Transverse colon (tissue), 4 donors: ENCODE results near the gene SYT13. TPM values are rescaled to one million over a fixed set of nuclear protein-coding genes. Genes with fewer than 3 reads are reported as not detected.

Experiments
- DNase-seq: peaks from one replicate; pipeline ENCODE4 v3.0.0-alpha.2; 2019
- H3K27ac ChIP-seq, 4 donors: fragments of 200-600 bp; sonication (generic); 2 replicates each; pipeline ENCODE4 v1.5.1; 2016 to 2018; ENCODE audit warnings: inconsistent platforms in 4 of 4
- H3K27me3 ChIP-seq: fragments of 200-600 bp; sonication (generic); 2 replicates; pipeline ENCODE4 v1.5.1; 2017; ENCODE audit warnings: inconsistent platforms
- H3K36me3 ChIP-seq, 4 donors: fragments of 200-600 bp; sonication (generic); 2 replicates each; pipeline ENCODE4 v1.5.1; 2017 to 2019; ENCODE audit warnings: inconsistent platforms in 4 of 4
- H3K4me1 ChIP-seq, 4 donors: fragments of 200-600 bp; sonication (generic); 2 replicates each; pipeline ENCODE4 v1.5.1; 2017 to 2020; ENCODE audit warnings: inconsistent platforms in 4 of 4
- H3K4me3 ChIP-seq, 4 donors: fragments of 200-600 bp; sonication (generic); 1 replicate in 1 of 4; 2 replicates in 3 of 4; pipeline versions ENCODE4 v1.5.1 to v1.6.1; 2017 to 2019; ENCODE audit warnings: inconsistent platforms in 4 of 4
- H3K9me3 ChIP-seq, 2 donors: fragments of 200-600 bp; sonication (generic); 2 replicates each; pipeline ENCODE4 v1.5.1; 2017 to 2019; ENCODE audit warnings: inconsistent platforms in 2 of 2
- EP300 ChIP-seq: sonication (generic); formaldehyde crosslinking; IDR thresholded peaks from one replicate; pipeline ENCODE4 v1.6.1; 2017; ENCODE audit warnings: antibody characterized with exemption, low read depth
- POLR2A ChIP-seq: fragments of 450-650 bp; IDR thresholded peaks from one replicate; pipeline ENCODE4 v1.6.1; 2016; ENCODE audit warnings: antibody characterized with exemption, mild to moderate bottlenecking, moderate library complexity
- POLR2AphosphoS5 ChIP-seq, 3 donors: sonication (generic); formaldehyde crosslinking; IDR thresholded peaks; one replicate each; pipeline ENCODE4 v1.6.1; 2016; ENCODE audit warnings: antibody characterized with exemption in 3 of 3
- WGBS, 2 donors: methylation state at CpG; one replicate each; pipeline ENCODE4 v1.1.5; 2018; ENCODE audit warnings: low coverage in 1 of 2; 5-methylcytosine and 5-hydroxymethylcytosine counted together
- in situ Hi-C, 4 donors: fragments of 200-750 bp; cut with MboI; loops; one replicate each; pipeline versions ENCODE4 v1.15.0 to v1.15.1; 2017; ENCODE audit warnings: low sequenced_read_pairs in 3 of 4, low pct_ligation_motif_present in 1 of 4, low pct_unique_long_range_greater_than_20kb in 1 of 4
- intact Hi-C: fragments of 100-400 bp; cut with DNase I; formaldehyde crosslinking; loops from one replicate; pipeline ENCODE4 v1.15.1; 2023; ENCODE audit warnings: low total_unique reads
- total RNA-seq, 4 donors: library from RNA; depleted of rRNA; stranded (reverse); fragments of >200 nt; gene quantifications; one replicate each; pipeline ENCODE4 v1.1.0, GENCODE V29; 2016
- TF ChIP-seq, protein P1 (sequence below), 5 experiments: fragments of 200-600 bp in 3 of 5; fragments of 450-650 bp in 2 of 5; sonication (generic) in 3 of 5; IDR thresholded peaks; 1 replicate in 2 of 5; 2 replicates in 3 of 5; pipeline ENCODE4 v1.5.1; 2016 to 2017; ENCODE audit warnings: antibody characterized with exemption in 5 of 5, inconsistent platforms in 3 of 5, mild to moderate bottlenecking in 2 of 5, moderate library complexity in 1 of 5

Gene SYT13
- total RNA-seq, 4 donors from 2014 or later: 10.5 to 28.6 (median 23.4) TPM

DNA sequence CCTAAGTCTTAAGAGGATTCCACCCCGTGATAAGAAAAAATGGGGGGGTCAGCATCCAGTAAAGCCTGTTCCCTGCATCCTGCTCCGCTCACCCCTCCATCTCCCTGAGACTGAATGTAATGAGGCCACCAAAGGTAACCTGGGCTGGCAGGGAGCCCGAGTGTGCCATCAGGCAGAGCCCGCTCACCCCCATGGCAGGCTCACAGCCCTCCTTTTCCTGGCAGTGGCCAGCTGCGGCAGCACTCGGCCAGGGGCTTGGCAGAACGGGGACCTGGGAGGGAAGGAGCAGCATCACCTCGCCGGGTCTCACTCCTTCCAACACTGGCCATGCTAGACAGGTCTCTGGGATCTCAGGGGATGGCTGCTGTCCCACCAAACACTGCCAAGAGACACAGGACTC is 75.3 kb downstream of the SYT13 start:
- Histone ChIP-seq H3K4me1 (peaks cover 25 to 35% (median 33%) of the 10 kb centered on the region in 4 donors), H3K27me3 (no peaks in the 10 kb centered on the region), H3K9me3 (no peaks in the 10 kb centered on the region), H3K36me3 (no peaks in the 10 kb centered on the region), H3K4me3 (no peak overlapping the region), H3K27ac (peak overlapping the region; percentile 81 to 93 (median 84))
- in situ Hi-C loops (no loop called here), intact Hi-C loops (no loop called here)
- WGBS, 2 donors: 93 to 94% methylated on average over 2 to 8 of the region's 9 CpGs
- no peak for DNase-seq
- no peak for TF ChIP-seq POLR2A
- no peak for TF ChIP-seq EP300
- no peak for TF ChIP-seq POLR2AphosphoS5 (IDR thresholded peaks at IDR 0.05)
- TF ChIP-seq, protein P1, sequence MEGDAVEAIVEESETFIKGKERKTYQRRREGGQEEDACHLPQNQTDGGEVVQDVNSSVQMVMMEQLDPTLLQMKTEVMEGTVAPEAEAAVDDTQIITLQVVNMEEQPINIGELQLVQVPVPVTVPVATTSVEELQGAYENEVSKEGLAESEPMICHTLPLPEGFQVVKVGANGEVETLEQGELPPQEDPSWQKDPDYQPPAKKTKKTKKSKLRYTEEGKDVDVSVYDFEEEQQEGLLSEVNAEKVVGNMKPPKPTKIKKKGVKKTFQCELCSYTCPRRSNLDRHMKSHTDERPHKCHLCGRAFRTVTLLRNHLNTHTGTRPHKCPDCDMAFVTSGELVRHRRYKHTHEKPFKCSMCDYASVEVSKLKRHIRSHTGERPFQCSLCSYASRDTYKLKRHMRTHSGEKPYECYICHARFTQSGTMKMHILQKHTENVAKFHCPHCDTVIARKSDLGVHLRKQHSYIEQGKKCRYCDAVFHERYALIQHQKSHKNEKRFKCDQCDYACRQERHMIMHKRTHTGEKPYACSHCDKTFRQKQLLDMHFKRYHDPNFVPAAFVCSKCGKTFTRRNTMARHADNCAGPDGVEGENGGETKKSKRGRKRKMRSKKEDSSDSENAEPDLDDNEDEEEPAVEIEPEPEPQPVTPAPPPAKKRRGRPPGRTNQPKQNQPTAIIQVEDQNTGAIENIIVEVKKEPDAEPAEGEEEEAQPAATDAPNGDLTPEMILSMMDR (IDR thresholded peaks at IDR 0.05): no peak

DNA sequence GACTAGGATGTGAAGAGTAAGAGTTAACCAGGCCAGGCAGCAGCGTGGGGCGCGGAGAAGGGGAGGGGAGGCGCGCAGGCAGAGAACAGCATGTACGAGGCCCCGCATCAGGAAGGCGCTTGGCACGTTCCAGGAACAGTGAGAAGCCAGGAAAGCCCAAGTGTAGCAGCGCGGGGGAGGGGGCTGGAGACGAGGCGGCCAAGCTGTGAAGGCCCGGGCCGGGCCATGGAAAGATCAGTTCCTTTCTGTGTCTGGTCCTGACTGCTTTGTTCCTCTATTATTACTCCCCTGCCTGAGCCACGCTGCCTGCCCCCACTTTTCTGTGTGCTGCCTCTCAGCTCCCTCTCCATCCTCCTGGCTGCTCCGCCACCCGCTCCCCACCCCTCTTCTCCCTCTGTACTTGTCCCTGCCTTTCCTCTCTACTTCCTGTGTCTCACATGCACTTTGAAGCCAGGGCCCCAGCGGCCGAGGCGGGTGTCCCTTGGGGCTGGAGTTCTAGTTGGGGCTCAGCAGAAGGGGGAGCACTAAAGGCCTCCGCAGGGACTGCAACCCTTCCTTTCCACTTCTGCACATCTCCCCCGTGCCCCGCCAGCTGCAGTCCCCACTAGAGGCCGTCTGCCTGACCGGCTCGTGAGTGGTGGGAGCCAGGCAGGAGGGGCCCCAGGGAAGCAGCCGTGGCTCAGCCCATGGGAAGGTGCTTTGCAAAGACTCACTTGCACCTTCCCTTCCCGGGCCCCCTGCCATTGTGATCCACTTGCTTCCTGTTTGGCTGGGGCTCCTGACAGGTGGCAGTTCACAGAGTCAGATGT is 76.0 kb downstream of the SYT13 start:
- H3K4me3 ChIP-seq: no peak overlapping the region
- H3K27me3 ChIP-seq: no peaks in the 10 kb centered on the region
- TF ChIP-seq, protein P1 (IDR thresholded peaks at IDR 0.05): no peak
- TF ChIP-seq POLR2A: peak; percentile 18
- peak; percentile 90 for TF ChIP-seq EP300
- peak; percentile 39 to 71 (median 58) for TF ChIP-seq POLR2AphosphoS5 (IDR thresholded peaks at IDR 0.05)
- in situ Hi-C loops (no loop called here), intact Hi-C loops (no loop called here)
- 45 to 50% methylated on average over 9 to 29 of the region's 29 CpGs for WGBS, 2 donors
- peak; percentile 72 for DNase-seq
- H3K27ac ChIP-seq: peak overlapping the region; percentile 81 to 93 (median 84)
- peaks cover 25 to 35% (median 33%) of the 10 kb centered on the region in 4 donors for H3K4me1 ChIP-seq
- H3K36me3 ChIP-seq: no peaks in the 10 kb centered on the region
- H3K9me3 ChIP-seq: no peaks in the 10 kb centered on the region

DNA sequence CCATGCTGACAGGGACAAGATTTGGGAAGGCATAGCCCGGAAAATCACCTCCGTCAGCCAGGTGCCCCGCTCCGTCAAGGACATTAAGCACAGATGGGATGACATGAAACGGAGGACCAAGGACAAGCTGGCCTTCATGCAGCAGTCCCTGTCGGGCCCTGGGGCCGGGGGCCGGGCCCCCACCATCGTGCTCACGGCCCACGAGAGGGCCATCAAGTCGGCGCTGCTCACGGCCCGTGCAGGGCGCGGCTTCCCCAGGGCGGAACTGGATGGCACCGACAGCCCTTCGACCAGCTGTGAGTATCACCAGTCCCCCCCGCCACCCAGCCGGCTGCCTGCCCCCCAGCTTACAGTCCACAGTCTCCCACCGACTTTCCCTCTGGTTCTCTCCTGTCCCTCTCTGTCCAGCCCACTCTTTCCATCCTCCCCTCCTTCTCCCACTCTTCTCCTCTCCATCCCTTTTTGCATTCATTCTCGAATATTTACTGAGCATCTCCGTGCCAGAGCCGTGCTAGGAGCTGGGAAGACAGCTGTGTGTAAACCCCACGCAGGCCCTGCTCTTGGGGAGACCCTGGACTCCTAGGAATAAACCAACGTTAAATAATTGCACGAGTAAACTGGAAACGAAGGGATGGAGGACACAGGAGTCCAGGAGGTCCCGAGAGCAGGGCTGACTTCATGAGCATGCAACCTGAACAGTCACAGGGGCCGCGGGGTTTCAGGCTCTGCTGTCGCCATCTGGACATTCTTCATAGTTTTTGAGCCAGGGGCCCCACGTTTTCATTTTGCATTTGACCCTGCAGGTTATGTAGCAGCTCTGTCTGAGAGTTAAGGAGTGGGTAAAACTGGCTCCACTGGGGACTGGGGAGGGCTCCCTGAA is 76.9 kb downstream of the SYT13 start:
- Histone ChIP-seq H3K27ac (peak overlapping the region; percentile 81 to 93 (median 84)), H3K4me3 (no peak overlapping the region), H3K4me1 (peaks cover 25 to 35% (median 33%) of the 10 kb centered on the region in 4 donors), H3K9me3 (no peaks in the 10 kb centered on the region), H3K36me3 (no peaks in the 10 kb centered on the region), H3K27me3 (no peaks in the 10 kb centered on the region)
- in situ Hi-C loops: no loop called here
- intact Hi-C loops: no loop called here
- WGBS, 2 donors: 88% methylated on average over 35 of the region's 35 CpGs; no CpG with 5 or more reads in 1 of the 2 donors
- TF ChIP-seq EP300: no peak
- no peak for TF ChIP-seq POLR2A
- DNase-seq: no peak

DNA sequence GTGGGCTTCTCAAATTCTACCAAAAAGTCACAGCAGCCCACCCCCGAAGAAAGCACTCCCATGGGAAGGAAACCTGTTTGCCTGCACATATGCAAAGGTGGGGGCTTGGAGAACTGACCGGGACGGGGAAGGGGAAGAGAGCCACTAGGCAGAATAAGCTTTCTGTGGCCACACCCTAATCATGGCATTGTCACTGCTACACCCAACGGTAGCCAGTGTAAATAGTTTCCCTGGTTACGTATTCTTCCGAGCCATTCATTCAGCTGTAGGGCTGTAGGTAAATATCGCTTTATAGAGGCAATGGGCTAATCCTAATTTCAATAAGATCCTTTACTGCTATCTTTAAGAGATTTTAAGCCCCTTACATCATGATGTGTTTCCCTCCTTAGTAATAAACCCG is 78.0 kb downstream of the SYT13 start:
- DNase-seq: no peak
- no peaks in the 10 kb centered on the region for H3K27me3 ChIP-seq
- no peaks in the 10 kb centered on the region for H3K36me3 ChIP-seq
- intact Hi-C loops (no loop called here), in situ Hi-C loops (no loop called here)
- peak overlapping the region in 3 of 4 donors; percentile 81 to 93 (median 86) for H3K27ac ChIP-seq
- WGBS, 2 donors: 51% methylated on average over 7 to 8 of the region's 8 CpGs
- TF ChIP-seq, protein P1 (IDR thresholded peaks at IDR 0.05): no peak
- TF ChIP-seq POLR2A (no peak), POLR2AphosphoS5 (IDR thresholded peaks at IDR 0.05) (no peak), EP300 (no peak)
- H3K4me3 ChIP-seq: no peak overlapping the region
- H3K9me3 ChIP-seq: no peaks in the 10 kb centered on the region
- H3K4me1 ChIP-seq: peaks cover 25 to 35% (median 33%) of the 10 kb centered on the region in 4 donors
